NT2/D1 (cell line): ENCODE results near the gene DLG2.

Experiments used
- DNase-seq: peaks from one replicate; pipeline ENCODE4 v3.0.0-alpha.2; 2011; ENCODE audit warnings: low read depth, low spot score
- H3K27me3 ChIP-seq: 2 replicates; pipeline ENCODE4 v1.6.0; 2011; ENCODE audit warnings: mild to moderate bottlenecking; ENCODE audit not compliant: insufficient read length, insufficient read depth
- H3K36me3 ChIP-seq: 2 replicates; pipeline ENCODE4 v1.6.1; 2011; ENCODE audit warnings: mild to moderate bottlenecking, low read length, mixed read lengths; ENCODE audit not compliant: insufficient read depth, insufficient read length
- H3K4me1 ChIP-seq: 2 replicates; pipeline ENCODE4 v1.5.1; 2011; ENCODE audit not compliant: insufficient read depth, insufficient read length
- H3K4me3 ChIP-seq: 2 replicates; pipeline ENCODE4 v1.5.1; 2011; ENCODE audit warnings: low read depth; ENCODE audit not compliant: insufficient read length
- H3K9ac ChIP-seq: 2 replicates; pipeline ENCODE4 v1.6.0; 2011; ENCODE audit warnings: low read depth; ENCODE audit not compliant: insufficient read length
- H3K9me3 ChIP-seq: 2 replicates; pipeline ENCODE4 v1.5.1; 2011; ENCODE audit warnings: mild to moderate bottlenecking, low read length; ENCODE audit not compliant: insufficient read depth
- SUZ12 ChIP-seq: IDR thresholded peaks from 2 replicates; pipeline ENCODE4 v1.6.1; 2011; ENCODE audit not compliant: insufficient read length, insufficient read depth; ENCODE audit errors: extremely low read depth
- YY1 ChIP-seq: IDR thresholded peaks from 2 replicates; pipeline ENCODE4 v1.6.1; 2011; ENCODE audit not compliant: insufficient read length, insufficient read depth
- ZNF274 ChIP-seq: IDR thresholded peaks from 2 replicates; pipeline ENCODE4 v1.6.1; 2011; ENCODE audit warnings: mild to moderate bottlenecking, low read depth, low read length

The DLG2 gene

GRCh38 chr11:83945976-83946375, 1681.2 kb downstream of the DLG2 start:
- no peak overlapping the region for H3K9ac ChIP-seq
- no peaks in the 10 kb centered on the region for H3K36me3 ChIP-seq
- no peaks in the 10 kb centered on the region for H3K27me3 ChIP-seq
- no peaks in the 10 kb centered on the region for H3K9me3 ChIP-seq
- H3K4me1 ChIP-seq: no peaks in the 10 kb centered on the region
- no peak for DNase-seq
- no peak overlapping the region for H3K4me3 ChIP-seq
- no peak for TF ChIP-seq YY1
- no peak for TF ChIP-seq ZNF274
- no peak for TF ChIP-seq SUZ12

- DNase-seq: no peak
- no peaks in the 10 kb centered on the region for H3K9me3 ChIP-seq
- H3K4me1 ChIP-seq: no peaks in the 10 kb centered on the region
- no peaks in the 10 kb centered on the region for H3K36me3 ChIP-seq
- no peak overlapping the region for H3K4me3 ChIP-seq
- no peak overlapping the region for H3K9ac ChIP-seq
- TF ChIP-seq YY1 (no peak), SUZ12 (no peak), ZNF274 (no peak)
- H3K27me3 ChIP-seq: no peaks in the 10 kb centered on the region
Measured at GRCh38 chr11:83941050-83941449, 1686.1 kb downstream of the DLG2 start.

DNA sequence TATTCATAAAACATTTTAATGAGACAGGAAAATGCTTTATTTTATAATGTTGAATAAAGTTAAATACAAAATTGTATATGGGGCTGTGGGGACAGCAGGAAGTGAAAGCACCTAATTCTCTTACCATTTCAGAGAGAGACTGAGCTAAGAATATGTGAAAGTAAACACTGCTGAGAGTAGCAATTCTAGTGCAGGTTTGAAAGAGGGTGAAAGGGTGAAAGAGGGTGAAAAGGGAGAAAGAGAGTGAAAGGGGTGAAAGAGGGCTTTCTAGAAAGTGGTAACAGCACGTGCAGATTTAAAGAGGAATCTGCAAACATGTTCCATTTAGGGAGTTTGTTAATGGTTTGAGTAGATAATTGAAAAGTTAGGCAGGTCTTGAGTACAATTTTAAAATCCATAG, 1689.0 kb downstream of the DLG2 start:
- TF ChIP-seq YY1: no peak
- Histone ChIP-seq H3K9me3 (no peaks in the 10 kb centered on the region), H3K9ac (no peak overlapping the region), H3K4me1 (no peaks in the 10 kb centered on the region), H3K36me3 (no peaks in the 10 kb centered on the region), H3K27me3 (no peaks in the 10 kb centered on the region), H3K4me3 (no peak overlapping the region)
- DNase-seq: no peak

- H3K9ac ChIP-seq: no peak overlapping the region
- TF ChIP-seq ZNF274 (no peak), YY1 (no peak), SUZ12 (no peak)
- no peaks in the 10 kb centered on the region for H3K27me3 ChIP-seq
- H3K36me3 ChIP-seq: no peaks in the 10 kb centered on the region
- no peaks in the 10 kb centered on the region for H3K9me3 ChIP-seq
- H3K4me1 ChIP-seq: no peaks in the 10 kb centered on the region
- no peak overlapping the region for H3K4me3 ChIP-seq
- DNase-seq: no peak
Measured at GRCh38 chr11:83933008-83933407, 1694.1 kb downstream of the DLG2 start.

GRCh38 chr11:83927422-83927821, 1699.7 kb downstream of the DLG2 start:
- no peaks in the 10 kb centered on the region for H3K36me3 ChIP-seq
- TF ChIP-seq YY1 (no peak), ZNF274 (no peak), SUZ12 (no peak)
- DNase-seq: no peak
- H3K27me3 ChIP-seq: no peaks in the 10 kb centered on the region
- H3K9me3 ChIP-seq: no peaks in the 10 kb centered on the region
- H3K4me1 ChIP-seq: no peaks in the 10 kb centered on the region
- H3K9ac ChIP-seq: no peak overlapping the region
- no peak overlapping the region for H3K4me3 ChIP-seq

DNA sequence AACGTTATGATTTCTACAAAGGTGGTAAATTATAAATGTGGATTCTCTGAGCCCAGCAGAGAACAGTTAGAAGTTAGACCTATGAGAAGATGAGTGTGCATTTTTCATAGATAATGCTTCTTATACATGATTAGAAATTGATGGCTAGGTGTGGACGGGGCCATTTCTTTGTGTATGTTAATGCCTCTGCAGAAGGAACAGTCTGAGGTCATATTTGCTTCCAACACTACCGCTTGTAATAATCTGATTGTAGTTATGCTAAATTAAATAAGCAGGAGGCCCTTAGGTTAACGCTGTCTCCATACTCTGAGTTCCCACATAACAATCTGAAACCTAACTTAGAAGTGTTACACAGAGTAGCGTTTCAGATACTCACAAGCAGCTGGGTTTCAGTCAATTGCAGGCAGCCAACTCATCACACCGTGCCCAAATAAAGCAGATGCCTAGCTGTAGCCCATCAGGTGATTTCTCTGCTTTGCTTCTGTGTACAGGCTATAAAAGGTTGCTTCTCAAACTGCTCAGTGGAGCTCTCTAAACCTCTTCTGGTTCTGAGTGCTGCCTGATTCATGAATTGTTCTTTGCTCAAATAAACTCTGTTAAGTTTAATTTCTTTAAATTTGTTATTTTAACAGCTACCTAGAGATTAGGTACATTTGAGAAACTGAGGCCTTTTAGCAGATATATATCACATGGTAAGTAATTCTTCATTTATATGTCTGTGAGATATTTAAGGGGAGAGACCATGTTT, 1702.2 kb downstream of the DLG2 start:
- DNase-seq: no peak
- TF ChIP-seq YY1 (no peak), SUZ12 (no peak), ZNF274 (no peak)
- H3K9me3 ChIP-seq: no peaks in the 10 kb centered on the region
- H3K4me1 ChIP-seq: no peaks in the 10 kb centered on the region
- H3K9ac ChIP-seq: no peak overlapping the region
- H3K27me3 ChIP-seq: no peaks in the 10 kb centered on the region
- H3K4me3 ChIP-seq: no peak overlapping the region
- H3K36me3 ChIP-seq: no peaks in the 10 kb centered on the region

- Histone ChIP-seq H3K9me3 (no peaks in the 10 kb centered on the region), H3K27me3 (no peaks in the 10 kb centered on the region), H3K36me3 (no peaks in the 10 kb centered on the region), H3K4me1 (no peaks in the 10 kb centered on the region), H3K4me3 (no peak overlapping the region), H3K9ac (no peak overlapping the region)
- DNase-seq: no peak
- TF ChIP-seq ZNF274 (no peak), SUZ12 (no peak), YY1 (no peak)
Measured at GRCh38 chr11:83923961-83924360, 1703.2 kb downstream of the DLG2 start.
